Right hindlimb (tissue), 1 donor: ENCODE measurements around the gene PCDHA1.

Experiments used
- DNase-seq: peaks from one replicate; pipeline ENCODE4 v3.0.0-alpha.2; 2018

The PCDHA1 gene

GRCh38 chr5:140992828-140993227 is 206.9 kb downstream of the PCDHA1 start:
- DNase-seq: no peak

GRCh38 chr5:140996060-140996459 is 210.1 kb downstream of the PCDHA1 start:
- DNase-seq: no peak

- no peak for DNase-seq
These were observed 213.0 kb downstream of the PCDHA1 start for GRCh38 chr5:140998921-140999410.

GRCh38 chr5:141001446-141001843 is 215.5 kb downstream of the PCDHA1 start:
- DNase-seq: no peak

GRCh38 chr5:141001844-141002604 is 216.1 kb downstream of the PCDHA1 start:
- DNase-seq: peak; percentile 51

- no peak for DNase-seq
These were observed 216.6 kb downstream of the PCDHA1 start for GRCh38 chr5:141002605-141002965.

- no peak for DNase-seq
These were observed 217.1 kb downstream of the PCDHA1 start for GRCh38 chr5:141003031-141003430.

- DNase-seq: no peak
These were observed 218.1 kb downstream of the PCDHA1 start for GRCh38 chr5:141003791-141004611.

GRCh38 chr5:141007791-141008190 is 221.9 kb downstream of the PCDHA1 start:
- no peak for DNase-seq

GRCh38 chr5:141010047-141010793 is 224.3 kb downstream of the PCDHA1 start:
- DNase-seq: no peak

- DNase-seq: no peak
These were observed 232.0 kb downstream of the PCDHA1 start for GRCh38 chr5:141017943-141018342.

- DNase-seq: no peak
These were observed 236.4 kb downstream of the PCDHA1 start for GRCh38 chr5:141022384-141022783.

- DNase-seq: no peak
These were observed 245.1 kb downstream of the PCDHA1 start for GRCh38 chr5:141031006-141031405.

- no peak for DNase-seq
These were observed 246.7 kb downstream of the PCDHA1 start for GRCh38 chr5:141032626-141033025.

- no peak for DNase-seq
These were observed 253.1 kb downstream of the PCDHA1 start for GRCh38 chr5:141039061-141039460.

- no peak for DNase-seq
These were observed 253.6 kb downstream of the PCDHA1 start for GRCh38 chr5:141039517-141039916.

GRCh38 chr5:141040093-141040770 is 254.3 kb downstream of the PCDHA1 start:
- no peak for DNase-seq

- DNase-seq: peak; percentile 88
These were observed 255.0 kb downstream of the PCDHA1 start for GRCh38 chr5:141040771-141041426.

- DNase-seq: no peak
These were observed 255.5 kb downstream of the PCDHA1 start for GRCh38 chr5:141041427-141041785.

GRCh38 chr5:141042555-141042954 is 256.6 kb downstream of the PCDHA1 start:
- no peak for DNase-seq

GRCh38 chr5:141050622-141051520 is 264.9 kb downstream of the PCDHA1 start, which contains the start of gene PCDHB1:
PCDHB1 (plus strand) TSS chr5:141051374; CDS start chr5:141051471, 97 bp downstream.
- no peak for DNase-seq
